GM12878 (cell line): ENCODE results near the gene POLE4. TPM values are rescaled to one million over a fixed set of nuclear protein-coding genes. Genes with fewer than 3 reads are reported as not detected.

Experiments used
- ATAC-seq: fragments of 200-7000 bp; cut with Tn5 transposase; 3 replicates; pipeline ENCODE4 v1.9.1; 2020; ENCODE audit warnings: mild to moderate bottlenecking, moderate library complexity
- BruUV-seq: library from RNA; stranded (reverse); fragments of 400-500 nt; replicated peaks from 2 replicates; lab custom pipeline; 2021; lab: Mats Ljungman, UMichigan
- CTCF ChIA-PET: fragments of 300-600 bp; sonication (Branson Sonifier 250); formaldehyde crosslinking; extraction: SDS; loops from one replicate; lab custom pipeline; 2021; ENCODE audit warnings: inconsistent platforms; lab: Yijun Ruan, JAX
- POLR2A ChIA-PET: fragments of 350-600 bp; formaldehyde crosslinking; extraction: SDS; loops from one replicate; lab custom pipeline; 2021; ENCODE audit warnings: inconsistent platforms; lab: Charles Lee
- RAD21 ChIA-PET: fragments of 300-600 bp; sonication (Branson Sonifier 250); formaldehyde crosslinking; loops from one replicate; lab custom pipeline; 2023; ENCODE audit warnings: antibody characterized with exemption; ENCODE audit not compliant: unreplicated experiment; lab: Charles Lee
- SMC1A ChIA-PET: fragments of 300-600 bp; sonication (Branson Sonifier 250); formaldehyde crosslinking; loops from one replicate; lab custom pipeline; 2023; ENCODE audit not compliant: unreplicated experiment, uncharacterized antibody; lab: Charles Lee
- DNase-seq: peaks from one replicate; pipeline ENCODE4 v3.0.0-alpha.2; 2011; ENCODE audit warnings: low read depth, low spot score
- FAIRE-seq: peaks from 3 replicates; lab custom pipeline; 2011; peaks lifted over from hg19 to GRCh38; lab: Jason Lieb, UNC
- H2AFZ ChIP-seq: 2 replicates; pipeline ENCODE4 v1.6.0; 2011; ENCODE audit warnings: low read depth, low read length, control low read depth; ENCODE audit not compliant: control insufficient read depth
- H3K27ac ChIP-seq: 2 replicates; pipeline ENCODE4 v1.5.1; 2011; ENCODE audit warnings: control low read depth; ENCODE audit not compliant: control insufficient read depth, insufficient read depth
- H3K27me3 ChIP-seq, 2 experiments: replicated peaks in 1 of 2; 2 replicates each; pipeline versions ENCODE4 v1.6.0 to v1.6.1; 2011; ENCODE audit warnings: low read length in 1 of 2; ENCODE audit not compliant: control insufficient read depth in 2 of 2, insufficient read depth in 2 of 2
- H3K36me3 ChIP-seq, 2 experiments: 2 replicates each; pipeline ENCODE4 v1.5.1; 2011; ENCODE audit warnings: low read length in 1 of 2; ENCODE audit not compliant: control insufficient read depth in 2 of 2, insufficient read depth in 2 of 2
- H3K4me1 ChIP-seq: 2 replicates; pipeline ENCODE4 v1.6.1; 2011; ENCODE audit warnings: mild to moderate bottlenecking, low read length, moderate library complexity, mixed read lengths; ENCODE audit not compliant: control insufficient read depth, insufficient read depth
- H3K4me2 ChIP-seq: 2 replicates; pipeline ENCODE4 v1.6.0; 2011; ENCODE audit warnings: control low read depth; ENCODE audit not compliant: control insufficient read depth, insufficient read depth
- H3K4me3 ChIP-seq: fragments of 200-600 bp; sonication (generic); 2 replicates; pipeline ENCODE4 v1.5.1; 2016
- H3K79me2 ChIP-seq: 2 replicates; pipeline ENCODE4 v1.6.0; 2011; ENCODE audit warnings: low read length; ENCODE audit not compliant: control insufficient read depth, insufficient read depth
- H3K9ac ChIP-seq: 2 replicates; pipeline ENCODE4 v1.8.0; 2011; ENCODE audit warnings: low read length, control low read depth, mixed read lengths; ENCODE audit not compliant: control insufficient read depth, insufficient read depth
- H3K9me3 ChIP-seq: replicated peaks from 3 replicates; pipeline ENCODE4 v1.5.1; 2011; ENCODE audit warnings: mild to moderate bottlenecking, low read length; ENCODE audit not compliant: control insufficient read depth, insufficient read depth
- H4K20me1 ChIP-seq: 2 replicates; pipeline ENCODE4 v1.6.0; 2011; ENCODE audit not compliant: control insufficient read depth, insufficient read depth
- ASH2L ChIP-seq: fragments of 300-600, 200-600 bp; sonication (generic); IDR thresholded peaks from 2 replicates; pipeline ENCODE4 v1.6.1; 2017; ENCODE audit warnings: low read depth, mild to moderate bottlenecking, borderline replicate concordance
- DPF2 ChIP-seq: fragments of 450-650 bp; IDR thresholded peaks from 2 replicates; pipeline ENCODE4 v1.6.1; 2017; ENCODE audit warnings: mild to moderate bottlenecking
- HDAC2 ChIP-seq: fragments of 200-600 bp; sonication (generic); IDR thresholded peaks from 2 replicates; pipeline ENCODE4 v1.6.1; 2017
- IRF4 ChIP-seq: IDR thresholded peaks from 2 replicates; pipeline ENCODE4 v1.6.1; 2011; ENCODE audit warnings: low read depth, low read length
- MLLT1 ChIP-seq: fragments of 450-650 bp; IDR thresholded peaks from 2 replicates; pipeline ENCODE4 v1.6.1; 2016; ENCODE audit warnings: mild to moderate bottlenecking
- NFXL1 ChIP-seq: fragments of 450-650 bp; IDR thresholded peaks from 2 replicates; pipeline ENCODE4 v1.6.1; 2017; ENCODE audit warnings: antibody characterized with exemption, mild to moderate bottlenecking, borderline replicate concordance
- NR2F1 ChIP-seq: fragments of 450-650 bp; conservative IDR thresholded peaks from 2 replicates; pipeline ENCODE4 v1.6.1; 2017; ENCODE audit warnings: mild to moderate bottlenecking
- RBBP5 ChIP-seq: fragments of 200-600 bp; sonication (generic); conservative IDR thresholded peaks from 2 replicates; pipeline ENCODE4 v1.6.1; 2016
- RCOR1 ChIP-seq: conservative IDR thresholded peaks from 2 replicates; pipeline ENCODE4 v1.6.1; 2012; ENCODE audit warnings: low read depth, low read length, improper control_type of control experiment
- RFX5 ChIP-seq: IDR thresholded peaks from 2 replicates; pipeline ENCODE4 v1.6.1; 2011; ENCODE audit warnings: low read depth, low read length, improper control_type of control experiment
- SRF ChIP-seq, 2 experiments: IDR thresholded peaks; 2 replicates each; pipeline ENCODE4 v1.6.1; 2011; ENCODE audit warnings: low read depth in 2 of 2, low read length in 2 of 2, mild to moderate bottlenecking in 1 of 2, moderate library complexity in 1 of 2
- ZNF592 ChIP-seq: fragments of 450-650 bp; IDR thresholded peaks from 2 replicates; pipeline ENCODE4 v1.6.1; 2017; ENCODE audit warnings: mild to moderate bottlenecking, moderate library complexity
- ZNF622 ChIP-seq: fragments of 450-650 bp; IDR thresholded peaks from 2 replicates; pipeline ENCODE4 v1.6.1; 2017; ENCODE audit warnings: mild to moderate bottlenecking, inconsistent platforms
- WGBS: methylation state at CpG from one replicate; pipeline ENCODE4 v1.1.6; 2016; ENCODE audit warnings: low lambda C conversion rate; ENCODE audit not compliant: insufficient replicate concordance, insufficient coverage; ENCODE audit errors: missing lambda C conversion rate; 5-methylcytosine and 5-hydroxymethylcytosine counted together
- in situ Hi-C: fragments of 300-500 bp; cut with MboI; formaldehyde crosslinking; loops from 9 replicates; pipeline ENCODE4 v1.14.3; 2018; ENCODE audit warnings: mixed read lengths
- intact Hi-C: fragments of 100-400 bp; cut with micrococcal nuclease; formaldehyde crosslinking; loops from one replicate; pipeline ENCODE4 v1.14.2; 2022; ENCODE audit not compliant: unreplicated experiment
- polyA plus RNA-seq, 11 experiments: library from polyadenylated mRNA; depleted of rRNA in 4 of 11; unstranded in 6 of 11; stranded (reverse) in 5 of 11; fragments of >200 nt; fragmentation: Nextera tagmentation in 4 of 11; fragmentation: Illumina TruSeq in 1 of 11; extraction: Ambion mirVana in 4 of 11; extraction: Trizol in 1 of 11; gene quantifications; 1 replicate in 1 of 11; 2 replicates in 10 of 11; pipeline versions ENCODE4 v1.2.1 to v1.2.3, GENCODE V29; 2011 to 2016; ENCODE audit warnings: inconsistent platforms in 2 of 11, missing spikeins in 2 of 11, low read depth in 1 of 11
- total RNA-seq, 4 experiments: library from RNA; depleted of rRNA in 3 of 4; stranded (reverse); fragments of >200 nt in 3 of 4; fragmentation: Illumina TruSeq in 1 of 4; extraction: Trizol in 1 of 4; gene quantifications; 2 replicates each; pipeline versions ENCODE4 v1.2.1 to v1.2.3, GENCODE V29; 2013 to 2021
- TF ChIP-seq, protein P1 (sequence below): fragments of 450-650 bp; conservative IDR thresholded peaks from 2 replicates; pipeline ENCODE4 v1.6.1; 2017; ENCODE audit warnings: mild to moderate bottlenecking, moderate library complexity

Gene POLE4
- total and polyA plus RNA-seq, 10 of the 15 experiments (the other 5 are each of a cell fraction or from before 2014, with no cell fraction given) = 38.5 to 221 (median 66.8) TPM

DNA sequence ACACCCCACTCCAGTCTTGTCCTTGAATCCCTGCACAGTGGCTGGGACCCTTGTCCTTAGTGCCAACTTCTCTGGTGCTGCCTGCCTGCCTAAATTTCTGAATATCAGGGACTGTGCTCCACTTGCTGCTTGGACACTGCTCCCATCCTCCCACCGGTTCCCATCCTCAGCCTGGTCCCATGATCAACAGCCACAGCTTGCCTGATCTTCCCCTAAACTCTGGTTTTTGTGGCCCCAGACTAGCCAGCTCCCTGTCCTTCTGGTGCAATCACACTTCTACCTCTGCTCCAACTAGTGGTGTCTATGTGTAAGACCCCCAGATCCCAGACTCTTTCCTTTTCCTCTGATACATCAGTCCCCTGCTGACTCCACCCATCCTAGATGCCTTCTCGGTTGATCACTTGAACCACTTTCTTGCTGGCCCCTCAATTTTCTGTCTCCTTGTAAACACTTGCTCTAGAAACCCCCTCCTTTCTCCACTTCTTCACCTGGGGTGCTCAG lies 37.2 kb upstream of the POLE4 start:
- ATAC-seq = no peak

More for the DNA sequence above, 37.2 kb upstream of the POLE4 start:
- Histone ChIP-seq H3K36me3 (no peaks in the 10 kb centered on the region), H3K27me3 (no peaks in the 10 kb centered on the region), H4K20me1 (no peaks in the 10 kb centered on the region), H3K4me2 (no peak overlapping the region), H2AFZ (no peak overlapping the region), H3K9me3 (no peaks in the 10 kb centered on the region; the same call in 2 of the 3 replicates), H3K27ac (no peak overlapping the region), H3K4me3 (no peak overlapping the region), H3K79me2 (no peaks in the 10 kb centered on the region), H3K4me1 (no peaks in the 10 kb centered on the region; the same call in 1 of the 2 replicates), H3K9ac (no peak overlapping the region)
- 67% methylated on average over 2 of the region's 2 CpGs for WGBS
- TF ChIP-seq NR2F1 = no peak
- no peak for TF ChIP-seq ZNF622
- TF ChIP-seq SRF (IDR thresholded peaks at IDR 0.05; ENCODE audit: low read depth in 2 of 2, low read length in 2 of 2) = no peak
- no peak for TF ChIP-seq MLLT1
- TF ChIP-seq HDAC2 = no peak
- no peak for TF ChIP-seq IRF4
- TF ChIP-seq DPF2 = no peak
- TF ChIP-seq, protein P1, sequence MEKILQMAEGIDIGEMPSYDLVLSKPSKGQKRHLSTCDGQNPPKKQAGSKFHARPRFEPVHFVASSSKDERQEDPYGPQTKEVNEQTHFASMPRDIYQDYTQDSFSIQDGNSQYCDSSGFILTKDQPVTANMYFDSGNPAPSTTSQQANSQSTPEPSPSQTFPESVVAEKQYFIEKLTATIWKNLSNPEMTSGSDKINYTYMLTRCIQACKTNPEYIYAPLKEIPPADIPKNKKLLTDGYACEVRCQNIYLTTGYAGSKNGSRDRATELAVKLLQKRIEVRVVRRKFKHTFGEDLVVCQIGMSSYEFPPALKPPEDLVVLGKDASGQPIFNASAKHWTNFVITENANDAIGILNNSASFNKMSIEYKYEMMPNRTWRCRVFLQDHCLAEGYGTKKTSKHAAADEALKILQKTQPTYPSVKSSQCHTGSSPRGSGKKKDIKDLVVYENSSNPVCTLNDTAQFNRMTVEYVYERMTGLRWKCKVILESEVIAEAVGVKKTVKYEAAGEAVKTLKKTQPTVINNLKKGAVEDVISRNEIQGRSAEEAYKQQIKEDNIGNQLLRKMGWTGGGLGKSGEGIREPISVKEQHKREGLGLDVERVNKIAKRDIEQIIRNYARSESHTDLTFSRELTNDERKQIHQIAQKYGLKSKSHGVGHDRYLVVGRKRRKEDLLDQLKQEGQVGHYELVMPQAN = no peak
- no peak for TF ChIP-seq ZNF592
- TF ChIP-seq RCOR1 = no peak
- TF ChIP-seq NFXL1 = no peak
- no peak for TF ChIP-seq RBBP5
- no peak for TF ChIP-seq ASH2L
- no peak for TF ChIP-seq RFX5
- BruUV-seq = no TSS peak
- no peak for FAIRE-seq
- POLR2A ChIA-PET = no interaction called here
- SMC1A ChIA-PET = interaction anchor here (1.3 to 2.9 kb wide), 3 partner anchors 64 to 707 kb away, joined by 4 to 12 read pairs (median 6); no protein-coding TSS in a partner anchor
- no peak for DNase-seq
- in situ Hi-C loops (no loop called here), intact Hi-C loops (loop anchor here (2.0 to 10.0 kb wide), 2 partner anchors 274 to 546 kb away; partner anchors contain the start of gene TACR1)
- RAD21 ChIA-PET = interaction anchor here (1.5 kb wide), 1 partner anchor 130 kb away, joined by 3 read pairs; no protein-coding TSS in a partner anchor
- CTCF ChIA-PET = interaction anchor here (0.6 to 4.5 kb wide), 6 partner anchors 12 to 707 kb away, joined by 3 to 27 read pairs (median 11); no protein-coding TSS in a partner anchor
